Activated CD4-positive, alpha-beta T cell treated with anti-CD3 and anti-CD28 coated beads for 36 hours (primary cell): ENCODE measurements around the gene MTMR3. TPM values are rescaled to one million over a fixed set of nuclear protein-coding genes. Genes with fewer than 3 reads are reported as not detected.
A peak's percentile ranks its signal among the peaks of the same experiment; 100 is the strongest.
"Not testable (repeated sequence)": the region's sequence is repeated elsewhere in the genome, so short reads cannot be mapped to it uniquely, and the experiment has no call there.

ENCODE experiments used
- ATAC-seq: fragments of 200-7000 bp; cut with Tn5 transposase; one replicate; pipeline ENCODE4 v1.10.0; 2021; ENCODE audit warnings: mild to moderate bottlenecking, moderate library complexity
- CTCF ChIA-PET: fragments of 350-600 bp; sonication (Branson Sonifier 250); formaldehyde crosslinking; loops from one replicate; lab custom pipeline; 2021; ENCODE audit warnings: antibody characterized with exemption; lab: Charles Lee
- POLR2A ChIA-PET: fragments of 350-600 bp; sonication (Branson Sonifier 250); formaldehyde crosslinking; loops from one replicate; lab custom pipeline; 2021; ENCODE audit warnings: antibody characterized with exemption, inconsistent platforms; lab: Charles Lee
- DNase-seq: peaks from one replicate; pipeline ENCODE4 v3.0.0-alpha.2; 2020
- H3K27ac Mint-ChIP-seq: one replicate; pipeline ENCODE4 v1.8.0; 2021; ENCODE audit warnings: mixed read lengths
- H3K27me3 Mint-ChIP-seq: one replicate; pipeline ENCODE4 v1.8.0; 2021; ENCODE audit warnings: mixed read lengths
- H3K36me3 Mint-ChIP-seq: one replicate; pipeline ENCODE4 v1.8.0; 2021; ENCODE audit warnings: low read depth, mixed read lengths
- H3K4me1 Mint-ChIP-seq: one replicate; pipeline ENCODE4 v1.8.0; 2021; ENCODE audit warnings: mixed read lengths
- H3K4me3 Mint-ChIP-seq: one replicate; pipeline ENCODE4 v1.8.0; 2021; ENCODE audit warnings: mild to moderate bottlenecking, moderate library complexity, mixed read lengths
- H3K9me3 Mint-ChIP-seq: one replicate; pipeline ENCODE4 v1.8.0; 2021; ENCODE audit warnings: low read depth, mixed read lengths
- intact Hi-C, 2 experiments: fragments of 100-400 bp; cut with DNase I in 1 of 2; cut with micrococcal nuclease in 1 of 2; formaldehyde crosslinking; loops; one replicate each; pipeline versions ENCODE4 v1.14.2 to v1.15.1; 2022 to 2024; cut with DNase I, micrococcal nuclease
- total RNA-seq, 2 experiments: library from RNA; stranded (reverse); gene quantifications; one replicate each; pipeline ENCODE4 v1.2.3, GENCODE V29; 2021

MTMR3 gene
- 10 to 100 TPM; 19.2 to 22.8 TPM for total RNA-seq

GRCh38 chr22:29883045-29883774, at the start of gene MTMR3:
TSS of gene MTMR3 (plus strand) at chr22:29883174. CDS start at chr22:29971060, 87,886 bp downstream.
- ATAC-seq: peak; percentile 83
- ChIA-PET CTCF (interaction anchor here (0.7 to 3.2 kb wide), 3 partner anchors 85 to 279 kb away, joined by 3 to 13 read pairs (median 3); no protein-coding TSS in a partner anchor), POLR2A (interaction anchor here (0.6 kb wide), 2 partner anchors 50 to 279 kb away, joined by 3 read pairs; no protein-coding TSS in a partner anchor)
- peaks cover 3% of the 10 kb centered on the region for H3K36me3 Mint-ChIP-seq
- H3K27ac Mint-ChIP-seq: peak within 1 kb of the TSS; percentile 84
- DNase-seq: peak; percentile 95
- peaks cover 6% of the 10 kb centered on the region for H3K4me1 Mint-ChIP-seq
- no peaks in the 10 kb centered on the region for H3K27me3 Mint-ChIP-seq
- H3K9me3 Mint-ChIP-seq: no peaks in the 10 kb centered on the region
- H3K4me3 Mint-ChIP-seq: peak within 1 kb of the TSS; percentile 89
- intact Hi-C loops: loop anchor here (1.0 to 10.0 kb wide), 9 partner anchors 45 to 1872 kb away; partner anchors contain the start of genes ASCC2 (in 2 of the 2), UQCR10 (in 2 of the 2), ZMAT5 (in 2 of the 2) and DEPDC5 (in 1 of the 2)

- ATAC-seq (no peak), DNase-seq (no peak)
- Mint-ChIP-seq H3K9me3 (no peaks in the 10 kb centered on the region), H3K27ac (no peak overlapping the region), H3K4me3 (no peak overlapping the region), H3K4me1 (peaks cover 24% of the 10 kb centered on the region), H3K36me3 (peaks cover 33% of the 10 kb centered on the region), H3K27me3 (no peaks in the 10 kb centered on the region)
- ChIA-PET POLR2A (interaction anchor here (0.7 kb wide), 1 partner anchor 50 kb away, joined by 3 read pairs; the partner anchor contains the start of gene MTMR3), CTCF (interaction anchor here (2.7 kb wide), 1 partner anchor 172 kb away, joined by 8 read pairs; no protein-coding TSS in a partner anchor)
- intact Hi-C loops: loop anchor here in 1 of 2 experiments (10.0 kb wide), 1 partner anchor 251 kb away; the partner anchor contains the start of gene HORMAD2
Observed at GRCh38 chr22:29833392-29833965, 49.5 kb upstream of the MTMR3 start.

GRCh38 chr22:29834046-29834445, 48.9 kb upstream of the MTMR3 start:
- H3K9me3 Mint-ChIP-seq: no peaks in the 10 kb centered on the region
- no peaks in the 10 kb centered on the region for H3K27me3 Mint-ChIP-seq
- no peak overlapping the region for H3K4me3 Mint-ChIP-seq
- peaks cover 31% of the 10 kb centered on the region for H3K36me3 Mint-ChIP-seq
- CTCF ChIA-PET: no interaction called here
- no peak overlapping the region for H3K27ac Mint-ChIP-seq
- DNase-seq: no peak
- intact Hi-C loops: loop anchor here in 1 of 2 experiments (10.0 kb wide), 1 partner anchor 251 kb away; the partner anchor contains the start of gene HORMAD2
- H3K4me1 Mint-ChIP-seq: peaks cover 29% of the 10 kb centered on the region
- no peak for ATAC-seq
- POLR2A ChIA-PET: no interaction called here

GRCh38 chr22:29836791-29837370, 46.1 kb upstream of the MTMR3 start:
- CTCF ChIA-PET: interaction anchor here (0.7 to 1.0 kb wide), 2 partner anchors 9 to 168 kb away, joined by 3 to 6 read pairs; no protein-coding TSS in a partner anchor
- POLR2A ChIA-PET: not testable (repeated sequence)
- intact Hi-C loops: loop anchor here (5.0 to 10.0 kb wide), 3 partner anchors 235 to 490 kb away; partner anchors contain the start of genes HORMAD2 (in 1 of the 2), NF2 (in 1 of the 2) and TBC1D10A (in 1 of the 2)

GRCh38 chr22:29837741-29838598, 45.0 kb upstream of the MTMR3 start, which contains the start of gene ASCC2:
TSS of gene ASCC2 (minus strand) at chr22:29838274. CDS start at chr22:29832325, 5,949 bp downstream.
- intact Hi-C loops: loop anchor here (1.0 to 10.0 kb wide), 13 partner anchors 17 to 753 kb away; partner anchors contain the start of genes MTMR3 (in 2 of the 2), NF2 (in 2 of the 2), UQCR10 (in 2 of the 2) and ZMAT5 (in 2 of the 2)

More at GRCh38 chr22:29836791-29837370, 46.1 kb upstream of the MTMR3 start:
- H3K27me3 Mint-ChIP-seq, H3K9me3 Mint-ChIP-seq, ATAC-seq, H3K27ac Mint-ChIP-seq, DNase-seq: not testable (repeated sequence)
- H3K4me1 Mint-ChIP-seq: peaks cover 30% of the 10 kb centered on the region
- H3K36me3 Mint-ChIP-seq: peaks cover 18% of the 10 kb centered on the region
- H3K4me3 Mint-ChIP-seq: peak overlapping the region; percentile 99

GRCh38 chr22:29838599-29838956, 44.4 kb upstream of the MTMR3 start:
- Mint-ChIP-seq H3K4me3 (peak overlapping the region; percentile 99), H3K4me1 (peaks cover 36% of the 10 kb centered on the region), H3K9me3 (no peaks in the 10 kb centered on the region), H3K27me3 (no peaks in the 10 kb centered on the region), H3K36me3 (peaks cover 9% of the 10 kb centered on the region), H3K27ac (peak overlapping the region; percentile 97)
- ChIA-PET POLR2A (no interaction called here), CTCF (interaction anchor here (0.8 to 1.3 kb wide), 4 partner anchors 7 to 216 kb away, joined by 3 to 7 read pairs (median 4); no protein-coding TSS in a partner anchor)
- DNase-seq (no peak), ATAC-seq (peak; percentile 19)
- intact Hi-C loops: loop anchor here (1.0 to 10.0 kb wide), 13 partner anchors 17 to 753 kb away; partner anchors contain the start of genes MTMR3 (in 2 of the 2), NF2 (in 2 of the 2), UQCR10 (in 2 of the 2) and ZMAT5 (in 2 of the 2)

More at GRCh38 chr22:29837741-29838598, 45.0 kb upstream of the MTMR3 start, which contains the start of gene ASCC2:
- ChIA-PET CTCF (interaction anchor here (0.6 to 1.3 kb wide), 7 partner anchors 8 to 270 kb away, joined by 3 to 7 read pairs (median 4); no protein-coding TSS in a partner anchor), POLR2A (interaction anchor here (0.6 kb wide), 1 partner anchor 489 kb away, joined by 3 read pairs; the partner anchor contains the start of gene TBC1D10A)
- no peaks in the 10 kb centered on the region for H3K9me3 Mint-ChIP-seq
- peak within 1 kb of the TSS; percentile 97 for H3K27ac Mint-ChIP-seq
- peak; percentile 99 for ATAC-seq
- H3K4me3 Mint-ChIP-seq: peak within 1 kb of the TSS; percentile 99
- DNase-seq: peak; percentile 100
- peaks cover 12% of the 10 kb centered on the region for H3K36me3 Mint-ChIP-seq
- peaks cover 36% of the 10 kb centered on the region for H3K4me1 Mint-ChIP-seq
- H3K27me3 Mint-ChIP-seq: no peaks in the 10 kb centered on the region

GRCh38 chr22:29839039-29839438, 43.9 kb upstream of the MTMR3 start:
- DNase-seq (no peak), ATAC-seq (no peak)
- Mint-ChIP-seq H3K9me3 (no peaks in the 10 kb centered on the region), H3K4me3 (peak overlapping the region; percentile 99), H3K4me1 (peaks cover 36% of the 10 kb centered on the region), H3K27ac (peak overlapping the region; percentile 97), H3K36me3 (peaks cover 8% of the 10 kb centered on the region), H3K27me3 (no peaks in the 10 kb centered on the region)
- CTCF ChIA-PET: interaction anchor here (1.1 kb wide), 1 partner anchor 9 kb away, joined by 3 read pairs; no protein-coding TSS in a partner anchor
- intact Hi-C loops: loop anchor here (2.0 to 10.0 kb wide), 4 partner anchors 237 to 518 kb away; partner anchors contain the start of genes CCDC157 (in 1 of the 2), HORMAD2 (in 1 of the 2), NF2 (in 1 of the 2) and SF3A1 (in 1 of the 2)
- POLR2A ChIA-PET: no interaction called here

GRCh38 chr22:29840498-29840897, 42.5 kb upstream of the MTMR3 start:
- no peak overlapping the region for H3K4me3 Mint-ChIP-seq
- intact Hi-C loops: no loop called here
- peaks cover 34% of the 10 kb centered on the region for H3K4me1 Mint-ChIP-seq
- ChIA-PET POLR2A (no interaction called here), CTCF (interaction anchor here (0.6 kb wide), 1 partner anchor 848 kb away, joined by 3 read pairs; no protein-coding TSS in a partner anchor)
- H3K36me3 Mint-ChIP-seq: peaks cover 5% of the 10 kb centered on the region
- no peaks in the 10 kb centered on the region for H3K27me3 Mint-ChIP-seq
- H3K27ac Mint-ChIP-seq: no peak overlapping the region
- no peaks in the 10 kb centered on the region for H3K9me3 Mint-ChIP-seq
- no peak for ATAC-seq
- DNase-seq: no peak

GRCh38 chr22:29842172-29842571, 40.8 kb upstream of the MTMR3 start:
- ChIA-PET POLR2A (no interaction called here), CTCF (interaction anchor here (0.6 to 0.7 kb wide), 2 partner anchors 138 to 764 kb away, joined by 3 read pairs; no protein-coding TSS in a partner anchor)
- no peak overlapping the region for H3K4me3 Mint-ChIP-seq
- no peaks in the 10 kb centered on the region for H3K27me3 Mint-ChIP-seq
- H3K4me1 Mint-ChIP-seq: peaks cover 20% of the 10 kb centered on the region
- H3K27ac Mint-ChIP-seq: no peak overlapping the region
- no peak for DNase-seq
- H3K9me3 Mint-ChIP-seq: peaks cover 4% of the 10 kb centered on the region
- intact Hi-C loops: no loop called here
- H3K36me3 Mint-ChIP-seq: peaks cover 3% of the 10 kb centered on the region
- ATAC-seq: no peak
